Measurements from ENCODE around the gene CTNNBIP1.
"Not testable (repeated sequence)": the region's sequence is repeated elsewhere in the genome, so short reads cannot be mapped to it uniquely, and the experiment has no call there.

The CTNNBIP1 gene

GRCh38 chr1:9803003-9803918, 106.8 kb downstream of the CTNNBIP1 start:
- DNase-seq (ENCODE audit: low spot score), result not testable (repeated sequence)

- no peak for DNase-seq (ENCODE audit: low spot score)
Measured at GRCh38 chr1:9801909-9802308, 108.2 kb downstream of the CTNNBIP1 start.
